HEK293 (cell line): Measurements from ENCODE around the gene NIPBL.

Experiments used
- CTCF ChIA-PET: fragments of 350-600 bp; formaldehyde crosslinking; extraction: SDS; loops from one replicate; lab custom pipeline; 2021; ENCODE audit warnings: antibody characterized with exemption; lab: Yijun Ruan, JAX
- POLR2A ChIA-PET: fragments of 300-600 bp; formaldehyde crosslinking; extraction: SDS; loops from one replicate; lab custom pipeline; 2020; ENCODE audit warnings: antibody characterized with exemption, inconsistent platforms; lab: Yijun Ruan, JAX
- H3K27ac ChIP-seq: fragments of 200-500 bp; sonication (Bioruptor generic); 2 replicates; pipeline ENCODE4 v1.5.1; 2014; ENCODE audit warnings: low read depth, low read length, control low read depth, inconsistent platforms; ENCODE audit errors: extremely low read depth
- H3K36me3 ChIP-seq, 2 experiments: fragments of 200-500 bp in 1 of 2; sonication (Bioruptor generic) in 1 of 2; 1 replicate in 1 of 2; 2 replicates in 1 of 2; pipeline ENCODE4 v1.5.1; 2014 to 2017; ENCODE audit warnings: inconsistent platforms in 2 of 2, low read length in 2 of 2; ENCODE audit not compliant: control insufficient read depth in 2 of 2, insufficient read depth in 1 of 2
- H3K4me1 ChIP-seq: fragments of 200-500 bp; sonication (Bioruptor generic); 2 replicates; pipeline ENCODE4 v1.5.1; 2014; ENCODE audit warnings: mild to moderate bottlenecking, low read length, inconsistent platforms; ENCODE audit not compliant: control insufficient read depth, insufficient read depth
- H3K4me3 ChIP-seq: 2 replicates; pipeline ENCODE4 v1.5.1; 2011; ENCODE audit warnings: low read depth, mild to moderate bottlenecking, control low read depth, low read length, moderate library complexity
- H3K9me3 ChIP-seq: fragments of 200-500 bp; sonication (Bioruptor generic); 2 replicates; pipeline ENCODE4 v1.5.1; 2014; ENCODE audit warnings: low read depth, low read length, inconsistent platforms; ENCODE audit not compliant: control insufficient read depth, insufficient read depth
- GLIS1 ChIP-seq: fragments of 450-650 bp; formaldehyde crosslinking; IDR thresholded peaks from 2 replicates; pipeline ENCODE4 v1.5.1; 2016; ENCODE audit warnings: missing biosample characterization, missing genetic modification characterization
- GLIS2 ChIP-seq: fragments of 450-650 bp; formaldehyde crosslinking; IDR thresholded peaks from 2 replicates; pipeline ENCODE4 v1.5.1; 2016; ENCODE audit warnings: missing biosample characterization, missing genetic modification characterization
- IKZF3 ChIP-seq: fragments of 450-650 bp; IDR thresholded peaks from 2 replicates; pipeline ENCODE4 v1.5.0; 2018; ENCODE audit warnings: missing biosample characterization, mild to moderate bottlenecking, missing genetic modification characterization, moderate library complexity
- MZF1 ChIP-seq: fragments of 450-650 bp; formaldehyde crosslinking; IDR thresholded peaks from 2 replicates; pipeline ENCODE4 v1.5.1; 2017; ENCODE audit warnings: missing biosample characterization, missing genetic modification characterization, borderline replicate concordance
- OSR2 ChIP-seq: fragments of 450-650 bp; formaldehyde crosslinking; IDR thresholded peaks from 2 replicates; pipeline ENCODE4 v1.5.1; 2016; ENCODE audit warnings: missing biosample characterization, missing genetic modification characterization
- PRDM1 ChIP-seq: fragments of 450-650 bp; formaldehyde crosslinking; IDR thresholded peaks from 2 replicates; pipeline ENCODE4; 2016; ENCODE audit warnings: missing biosample characterization, missing genetic modification characterization
- SP2 ChIP-seq: fragments of 450-650 bp; formaldehyde crosslinking; IDR thresholded peaks from 2 replicates; pipeline ENCODE4 v1.5.1; 2016; ENCODE audit warnings: missing biosample characterization, missing genetic modification characterization
- WT1 ChIP-seq: fragments of 450-650 bp; formaldehyde crosslinking; IDR thresholded peaks from 2 replicates; pipeline ENCODE4 v1.5.1; 2016; ENCODE audit warnings: missing biosample characterization, missing genetic modification characterization
- ZBTB1 ChIP-seq: fragments of 450-650 bp; formaldehyde crosslinking; IDR thresholded peaks from 2 replicates; pipeline ENCODE4 v1.5.1; 2016; ENCODE audit warnings: missing biosample characterization, missing genetic modification characterization
- ZBTB20 ChIP-seq: fragments of 450-650 bp; formaldehyde crosslinking; IDR thresholded peaks from 2 replicates; pipeline ENCODE4 v1.5.1; 2016; ENCODE audit warnings: missing biosample characterization, missing genetic modification characterization
- ZNF214 ChIP-seq: fragments of 450-650 bp; formaldehyde crosslinking; IDR thresholded peaks from 2 replicates; pipeline ENCODE4 v1.5.1; 2017; ENCODE audit warnings: missing biosample characterization, mild to moderate bottlenecking, missing genetic modification characterization, borderline replicate concordance
- ZNF335 ChIP-seq: fragments of 450-650 bp; formaldehyde crosslinking; conservative IDR thresholded peaks from 2 replicates; pipeline ENCODE4 v1.5.1; 2016; ENCODE audit warnings: missing biosample characterization, missing genetic modification characterization
- ZNF341 ChIP-seq: fragments of 450-650 bp; formaldehyde crosslinking; IDR thresholded peaks from 2 replicates; pipeline ENCODE4; 2016; ENCODE audit warnings: low read depth, missing biosample characterization, missing genetic modification characterization
- ZNF354C ChIP-seq: fragments of 450-650 bp; formaldehyde crosslinking; IDR thresholded peaks from 2 replicates; pipeline ENCODE4 v1.5.1; 2016; ENCODE audit warnings: missing biosample characterization, missing genetic modification characterization, low read depth, borderline replicate concordance
- ZNF416 ChIP-seq: fragments of 450-650 bp; formaldehyde crosslinking; IDR thresholded peaks from 2 replicates; pipeline ENCODE4 v1.5.1; 2016; ENCODE audit warnings: missing biosample characterization, missing genetic modification characterization
- ZNF501 ChIP-seq: fragments of 450-650 bp; formaldehyde crosslinking; IDR thresholded peaks from 2 replicates; pipeline ENCODE4 v1.5.1; 2016; ENCODE audit warnings: missing biosample characterization, missing genetic modification characterization
- ZNF561 ChIP-seq: fragments of 450-650 bp; IDR thresholded peaks from 2 replicates; pipeline ENCODE4 v1.5.1; 2018; ENCODE audit warnings: missing biosample characterization, missing genetic modification characterization, borderline replicate concordance
- ZNF596 ChIP-seq: fragments of 450-650 bp; IDR thresholded peaks from 2 replicates; pipeline ENCODE4 v1.5.0; 2018; ENCODE audit warnings: missing biosample characterization, mild to moderate bottlenecking, missing genetic modification characterization, moderate library complexity
- ZNF747 ChIP-seq: fragments of 450-650 bp; formaldehyde crosslinking; IDR thresholded peaks from 2 replicates; pipeline ENCODE4 v1.5.1; 2016; ENCODE audit warnings: missing biosample characterization, missing genetic modification characterization
- ZNF76 ChIP-seq: fragments of 450-650 bp; formaldehyde crosslinking; IDR thresholded peaks from 2 replicates; pipeline ENCODE4; 2016; ENCODE audit warnings: low read depth, missing biosample characterization, missing genetic modification characterization, borderline replicate concordance
- ZSCAN30 ChIP-seq: fragments of 450-650 bp; IDR thresholded peaks from 2 replicates; pipeline ENCODE4 v1.5.1; 2018; ENCODE audit warnings: missing biosample characterization, mild to moderate bottlenecking, missing genetic modification characterization, moderate library complexity
- TF ChIP-seq, protein P1 (sequence below): fragments of 450-650 bp; formaldehyde crosslinking; IDR thresholded peaks from 2 replicates; pipeline ENCODE4 v1.5.1; 2016; ENCODE audit warnings: missing biosample characterization, missing genetic modification characterization
- TF ChIP-seq, protein P2 (sequence below): fragments of 450-650 bp; formaldehyde crosslinking; IDR thresholded peaks from 2 replicates; pipeline ENCODE4 v1.5.1; 2017; ENCODE audit warnings: missing biosample characterization, missing genetic modification characterization
- TF ChIP-seq, protein P3 (sequence below): fragments of 450-650 bp; formaldehyde crosslinking; IDR thresholded peaks from 2 replicates; pipeline ENCODE4 v1.5.1; 2016; ENCODE audit warnings: missing biosample characterization, missing genetic modification characterization, low read depth

NIPBL gene

DNA sequence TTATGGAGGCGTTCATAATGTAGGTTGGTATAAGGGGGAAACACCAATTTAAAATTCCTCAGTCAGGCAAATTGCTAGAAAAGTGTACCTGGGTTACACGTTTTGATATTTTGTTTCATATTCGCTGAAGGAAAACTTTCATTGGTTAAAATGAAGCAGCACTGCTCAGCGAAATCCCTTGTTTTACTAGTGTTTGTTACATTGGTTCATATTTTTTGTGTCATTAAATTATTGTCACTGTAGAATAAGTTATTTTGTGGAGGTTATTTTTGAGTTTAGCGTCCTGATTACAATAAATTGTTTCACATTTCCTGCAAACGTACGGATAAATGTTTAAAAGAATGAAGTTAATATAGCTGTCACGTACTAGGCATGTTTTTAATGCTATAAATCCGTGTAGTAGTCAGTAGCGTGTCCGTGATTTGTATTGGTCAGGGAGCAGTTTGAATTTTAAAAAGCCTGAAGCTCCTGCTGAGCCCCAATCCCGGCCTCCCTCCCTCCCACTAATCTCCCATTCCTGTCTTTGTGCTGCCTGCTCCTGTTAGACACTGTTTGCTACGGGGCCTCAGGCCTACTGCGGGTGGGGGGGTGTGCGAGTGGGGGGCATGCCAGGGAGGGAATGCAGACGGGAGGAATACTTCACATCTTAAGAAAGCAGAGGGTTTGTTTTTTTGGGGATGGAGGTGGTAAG is 2.0 kb downstream of the NIPBL start (continued):
- TF ChIP-seq, protein P1, sequence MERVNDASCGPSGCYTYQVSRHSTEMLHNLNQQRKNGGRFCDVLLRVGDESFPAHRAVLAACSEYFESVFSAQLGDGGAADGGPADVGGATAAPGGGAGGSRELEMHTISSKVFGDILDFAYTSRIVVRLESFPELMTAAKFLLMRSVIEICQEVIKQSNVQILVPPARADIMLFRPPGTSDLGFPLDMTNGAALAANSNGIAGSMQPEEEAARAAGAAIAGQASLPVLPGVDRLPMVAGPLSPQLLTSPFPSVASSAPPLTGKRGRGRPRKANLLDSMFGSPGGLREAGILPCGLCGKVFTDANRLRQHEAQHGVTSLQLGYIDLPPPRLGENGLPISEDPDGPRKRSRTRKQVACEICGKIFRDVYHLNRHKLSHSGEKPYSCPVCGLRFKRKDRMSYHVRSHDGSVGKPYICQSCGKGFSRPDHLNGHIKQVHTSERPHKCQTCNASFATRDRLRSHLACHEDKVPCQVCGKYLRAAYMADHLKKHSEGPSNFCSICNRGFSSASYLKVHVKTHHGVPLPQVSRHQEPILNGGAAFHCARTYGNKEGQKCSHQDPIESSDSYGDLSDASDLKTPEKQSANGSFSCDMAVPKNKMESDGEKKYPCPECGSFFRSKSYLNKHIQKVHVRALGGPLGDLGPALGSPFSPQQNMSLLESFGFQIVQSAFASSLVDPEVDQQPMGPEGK (tag by site-specific recombination) = peak; percentile 79
- TF ChIP-seq GLIS1 (tag by site-specific recombination) (peak; percentile 79), ZNF596 (tag by site-specific recombination) (0 out of 2 replicates have a peak, but pooled peaks have one; percentile 21), MZF1 (peak; percentile 83), ZBTB20 (tag by site-specific recombination) (peak; percentile 26; the same call in 1 of the 2 replicates), PRDM1 (peak; percentile 50; the same call in 1 of the 2 replicates), ZNF214 (tag by site-specific recombination) (no peak), ZNF416 (no peak), IKZF3 (tag by site-specific recombination) (peak; percentile 95), GLIS2 (peak; percentile 85), ZSCAN30 (tag by site-specific recombination) (peak; percentile 74), ZNF501 (tag by site-specific recombination) (0 out of 2 replicates have a peak, but pooled peaks have one; percentile 31), OSR2 (peak; percentile 98), SP2 (tag by site-specific recombination) (peak; percentile 33), ZNF335 (tag by site-specific recombination) (peak; percentile 72), ZNF747 (tag by site-specific recombination) (no peak), ZNF561 (tag by site-specific recombination) (0 out of 2 replicates have a peak, but pooled peaks have one; percentile 77), ZNF76 (tag by site-specific recombination) (peak; percentile 61), ZBTB1 (0 out of 2 replicates have a peak, but pooled peaks have one; percentile 44), WT1 (peak; percentile 33; the same call in 1 of the 2 replicates), ZNF341 (tag by site-specific recombination) (peak; percentile 89)

DNA sequence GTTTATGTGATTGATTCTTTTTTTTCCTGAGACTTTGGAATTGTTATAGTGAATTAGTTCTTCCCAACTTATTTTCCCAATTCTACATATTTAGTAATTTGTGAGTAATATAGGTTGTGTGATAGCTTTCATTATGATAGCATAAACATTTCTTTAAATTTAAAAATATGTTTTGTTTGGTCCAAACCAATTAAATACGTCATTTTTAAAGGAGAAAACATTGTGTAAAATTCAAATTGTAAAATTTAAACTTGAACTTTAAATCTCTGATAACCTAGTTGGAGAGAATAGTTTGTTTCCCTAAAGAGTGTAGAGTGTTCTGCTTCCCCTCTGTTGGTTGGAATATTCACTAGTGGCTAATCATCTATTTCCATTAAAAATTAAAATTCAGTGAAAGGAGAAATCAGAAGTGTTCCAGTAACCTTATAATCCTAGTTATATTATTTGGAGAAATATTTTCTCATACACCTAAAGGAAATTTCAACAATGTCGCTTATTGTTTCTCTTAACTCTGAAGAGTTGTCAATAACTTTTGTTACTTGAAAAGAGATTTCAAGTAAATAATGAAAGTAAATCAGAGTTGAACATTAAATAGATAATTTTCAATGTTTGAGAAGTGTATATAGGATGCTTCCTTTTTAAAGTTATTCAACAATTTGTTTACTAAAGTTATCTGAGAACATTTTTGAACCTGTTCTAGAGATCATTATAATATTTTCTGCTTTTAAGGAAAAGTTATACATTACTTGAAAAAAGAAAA is 2.9 kb downstream of the NIPBL start:
- TF ChIP-seq, protein P2, sequence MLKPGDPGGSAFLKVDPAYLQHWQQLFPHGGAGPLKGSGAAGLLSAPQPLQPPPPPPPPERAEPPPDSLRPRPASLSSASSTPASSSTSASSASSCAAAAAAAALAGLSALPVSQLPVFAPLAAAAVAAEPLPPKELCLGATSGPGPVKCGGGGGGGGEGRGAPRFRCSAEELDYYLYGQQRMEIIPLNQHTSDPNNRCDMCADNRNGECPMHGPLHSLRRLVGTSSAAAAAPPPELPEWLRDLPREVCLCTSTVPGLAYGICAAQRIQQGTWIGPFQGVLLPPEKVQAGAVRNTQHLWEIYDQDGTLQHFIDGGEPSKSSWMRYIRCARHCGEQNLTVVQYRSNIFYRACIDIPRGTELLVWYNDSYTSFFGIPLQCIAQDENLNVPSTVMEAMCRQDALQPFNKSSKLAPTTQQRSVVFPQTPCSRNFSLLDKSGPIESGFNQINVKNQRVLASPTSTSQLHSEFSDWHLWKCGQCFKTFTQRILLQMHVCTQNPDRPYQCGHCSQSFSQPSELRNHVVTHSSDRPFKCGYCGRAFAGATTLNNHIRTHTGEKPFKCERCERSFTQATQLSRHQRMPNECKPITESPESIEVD (tag by site-specific recombination) = peak; percentile 70
- TF ChIP-seq IKZF3 (tag by site-specific recombination) = no peak
- no peak for TF ChIP-seq ZNF354C
- peak; percentile 95 for TF ChIP-seq PRDM1
- TF ChIP-seq, protein P3, sequence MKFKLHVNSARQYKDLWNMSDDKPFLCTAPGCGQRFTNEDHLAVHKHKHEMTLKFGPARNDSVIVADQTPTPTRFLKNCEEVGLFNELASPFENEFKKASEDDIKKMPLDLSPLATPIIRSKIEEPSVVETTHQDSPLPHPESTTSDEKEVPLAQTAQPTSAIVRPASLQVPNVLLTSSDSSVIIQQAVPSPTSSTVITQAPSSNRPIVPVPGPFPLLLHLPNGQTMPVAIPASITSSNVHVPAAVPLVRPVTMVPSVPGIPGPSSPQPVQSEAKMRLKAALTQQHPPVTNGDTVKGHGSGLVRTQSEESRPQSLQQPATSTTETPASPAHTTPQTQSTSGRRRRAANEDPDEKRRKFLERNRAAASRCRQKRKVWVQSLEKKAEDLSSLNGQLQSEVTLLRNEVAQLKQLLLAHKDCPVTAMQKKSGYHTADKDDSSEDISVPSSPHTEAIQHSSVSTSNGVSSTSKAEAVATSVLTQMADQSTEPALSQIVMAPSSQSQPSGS (tag by site-specific recombination) = peak; percentile 84
- Histone ChIP-seq H3K4me1 (peaks cover 13% of the 10 kb centered on the region), H3K9me3 (no peaks in the 10 kb centered on the region), H3K36me3 (no peaks in the 10 kb centered on the region), H3K4me3 (peak overlapping the region; percentile 95), H3K27ac (0 out of 2 replicates have a peak overlapping the region, but pooled peaks have one; percentile 99)
- CTCF ChIA-PET = interaction anchor here (0.7 to 2.9 kb wide), 2 partner anchors 127 to 265 kb away, joined by 3 to 8 read pairs; no protein-coding TSS in a partner anchor
- POLR2A ChIA-PET = interaction anchor here (0.7 to 4.7 kb wide), 3 partner anchors 11 to 134 kb away, joined by 3 to 22 read pairs (median 4); no protein-coding TSS in a partner anchor
